Type B pancreatic cell (in vitro differentiated cells): ENCODE results near the gene ENTPD2. TPM values are rescaled to one million over a fixed set of nuclear protein-coding genes. Genes with fewer than 3 reads are reported as not detected.

Experiments
- DNase-seq: peaks from one replicate; pipeline ENCODE4 v3.0.0; 2021; ENCODE audit warnings: mixed read lengths; ENCODE audit not compliant: unreplicated experiment; ENCODE audit errors: extremely low spot score
- H3K27ac Mint-ChIP-seq: 2 replicates; pipeline ENCODE4 v1.8.0; 2021; ENCODE audit warnings: mild to moderate bottlenecking, mixed read lengths
- H3K27me3 Mint-ChIP-seq: 2 replicates; pipeline ENCODE4 v1.8.0; 2021; ENCODE audit warnings: mixed read lengths
- H3K36me3 Mint-ChIP-seq: 2 replicates; pipeline ENCODE4 v1.8.0; 2021; ENCODE audit warnings: mixed read lengths
- H3K4me1 Mint-ChIP-seq: one replicate; pipeline ENCODE4 v1.8.0; 2021; ENCODE audit warnings: mixed read lengths; ENCODE audit not compliant: unreplicated experiment
- H3K4me3 Mint-ChIP-seq: 2 replicates; pipeline ENCODE4 v1.8.0; 2021; ENCODE audit warnings: mild to moderate bottlenecking, mixed read lengths
- H3K9me3 Mint-ChIP-seq: 2 replicates; pipeline ENCODE4 v1.8.0; 2021; ENCODE audit warnings: mixed read lengths
- CTCF ChIP-seq: fragments of 200-600 bp; sonication (generic); conservative IDR thresholded peaks from 2 replicates; pipeline ENCODE4 v1.5.0; 2021; ENCODE audit warnings: antibody characterized with exemption, mild to moderate bottlenecking
- long read RNA-seq: library from polyadenylated mRNA; unstranded; transcript quantifications from one replicate; pipeline ENCODE4 v2.0.0, GENCODE V29; 2020
- total RNA-seq: library from RNA; stranded (reverse); gene quantifications from 2 replicates; pipeline ENCODE4 v1.2.1, GENCODE V29; 2021; ENCODE audit warnings: low replicate concordance

Gene ENTPD2
- 3.3 and 6.4 TPM in 2 replicates for total RNA-seq
- long read RNA-seq: 0 reads

GRCh38 chr9:137053944-137054931, at the start of gene ENTPD2:
TSS of gene ENTPD2 (minus strand) at chr9:137054061. CDS start at chr9:137053997, 64 bp downstream.
- no peak for DNase-seq
- H3K4me1 Mint-ChIP-seq: no peaks in the 10 kb centered on the region
- no peaks in the 10 kb centered on the region for H3K9me3 Mint-ChIP-seq
- no peak within 1 kb of the TSS for H3K27ac Mint-ChIP-seq
- no peak for TF ChIP-seq CTCF
- H3K4me3 Mint-ChIP-seq: peak within 1 kb of the TSS; percentile 31
- H3K36me3 Mint-ChIP-seq: no peaks in the 10 kb centered on the region
- H3K27me3 Mint-ChIP-seq: peaks cover 65% of the 10 kb centered on the region

GRCh38 chr9:137103206-137103999, 49.5 kb upstream of the ENTPD2 start:
- H3K36me3 Mint-ChIP-seq: peaks cover 12% of the 10 kb centered on the region
- no peak for TF ChIP-seq CTCF
- no peaks in the 10 kb centered on the region for H3K4me1 Mint-ChIP-seq
- no peaks in the 10 kb centered on the region for H3K27me3 Mint-ChIP-seq
- H3K27ac Mint-ChIP-seq: no peak overlapping the region
- no peak for DNase-seq
- H3K9me3 Mint-ChIP-seq: no peaks in the 10 kb centered on the region
- H3K4me3 Mint-ChIP-seq: no peak overlapping the region

- no peak overlapping the region for H3K4me3 Mint-ChIP-seq
- H3K27me3 Mint-ChIP-seq: no peaks in the 10 kb centered on the region
- peaks cover 12% of the 10 kb centered on the region for H3K36me3 Mint-ChIP-seq
- no peaks in the 10 kb centered on the region for H3K4me1 Mint-ChIP-seq
- H3K9me3 Mint-ChIP-seq: no peaks in the 10 kb centered on the region
- no peak for DNase-seq
- TF ChIP-seq CTCF: no peak
- no peak overlapping the region for H3K27ac Mint-ChIP-seq
Measured at GRCh38 chr9:137099231-137099630, 45.4 kb upstream of the ENTPD2 start.

- H3K36me3 Mint-ChIP-seq: peaks cover 5% of the 10 kb centered on the region
- no peaks in the 10 kb centered on the region for H3K4me1 Mint-ChIP-seq
- no peak overlapping the region for H3K27ac Mint-ChIP-seq
- no peak for DNase-seq
- H3K9me3 Mint-ChIP-seq: no peaks in the 10 kb centered on the region
- no peak overlapping the region for H3K4me3 Mint-ChIP-seq
- TF ChIP-seq CTCF: no peak
- H3K27me3 Mint-ChIP-seq: no peaks in the 10 kb centered on the region
Measured at GRCh38 chr9:137097761-137098462, 44.1 kb upstream of the ENTPD2 start.
